H1 (cell line): ENCODE results near the gene CCDC137.

Source experiments
- RAD21 ChIP-seq, 2 experiments: IDR thresholded peaks in 1 of 2; conservative IDR thresholded peaks in 1 of 2; 2 replicates each; pipeline ENCODE4 v1.6.1; 2011; ENCODE audit warnings: low read depth in 2 of 2, low read length in 2 of 2, improper control_type of control experiment in 1 of 2, inconsistent platforms in 1 of 2, mild to moderate bottlenecking in 1 of 2, moderate library complexity in 1 of 2
- TAF1 ChIP-seq: IDR thresholded peaks from 2 replicates; pipeline ENCODE4 v1.6.1; 2011; ENCODE audit warnings: mild to moderate bottlenecking, low read depth, low read length

DNA sequence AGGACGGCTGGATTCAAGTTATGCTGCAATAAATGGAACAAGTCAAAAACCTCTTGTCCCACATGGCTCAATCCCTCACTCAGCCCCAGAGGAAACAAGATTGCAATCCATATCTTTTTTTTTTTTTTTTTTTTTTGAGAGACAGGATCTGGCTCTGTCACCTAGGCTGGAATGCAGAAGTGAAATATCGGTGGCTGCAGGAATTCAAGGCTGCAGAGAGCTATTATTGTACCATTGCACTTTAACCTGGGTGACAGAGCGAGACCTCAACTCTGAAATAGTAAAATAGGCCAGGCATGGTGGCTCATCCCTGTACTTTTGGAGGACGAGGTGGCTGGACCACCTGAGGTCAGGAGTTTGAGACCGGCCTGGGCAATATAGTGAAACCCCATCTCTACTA is 7.5 kb upstream of the CCDC137 start:
- TF ChIP-seq TAF1 (no peak), RAD21 (IDR thresholded peaks at IDR 0.05 in 1 of 2, conservative IDR thresholded peaks at IDR 0.05 in 1 of 2; ENCODE audit: low read depth in 2 of 2, low read length in 2 of 2) (no peak)
